K562 (cell line): Measurements from ENCODE around the gene PDE8A. TPM values are rescaled to one million over a fixed set of nuclear protein-coding genes. Genes with fewer than 3 reads are reported as not detected.
A peak's percentile ranks its signal among the peaks of the same experiment; 100 is the strongest.

Experiments used
- ETV1 ChIP-seq: fragments of 450-650 bp; conservative IDR thresholded peaks from 2 replicates; pipeline ENCODE4 v1.6.1; 2016; ENCODE audit warnings: missing genetic modification characterization, control low read depth, low read depth, missing compliant biosample characterization
- FIP1L1 ChIP-seq: fragments of 200-400 bp; formaldehyde crosslinking; IDR thresholded peaks from 2 replicates; pipeline ENCODE4 v1.6.1; 2018; ENCODE audit warnings: mild to moderate bottlenecking, low read depth, low read length; ENCODE audit not compliant: poor library complexity, severe bottlenecking
- TAL1 ChIP-seq: fragments of 450-650 bp; IDR thresholded peaks from 2 replicates; pipeline ENCODE4 v1.6.1; 2016; ENCODE audit warnings: mild to moderate bottlenecking
- ZNF785 ChIP-seq: fragments of 250-450 bp; sonication (Bioruptor Pico); IDR thresholded peaks from 2 replicates; pipeline ENCODE4 v1.4.0; 2020; ENCODE audit warnings: mild to moderate bottlenecking
- polyA plus RNA-seq, 8 experiments: library from polyadenylated mRNA; depleted of rRNA in 4 of 8; stranded (reverse) in 5 of 8; unstranded in 3 of 8; fragments of >200 nt; fragmentation: Nextera tagmentation in 2 of 8; fragmentation: Illumina TruSeq in 1 of 8; extraction: Ambion mirVana in 2 of 8; extraction: Trizol in 1 of 8; gene quantifications; 2 replicates each; pipeline versions ENCODE4 v1.2.1 to v1.2.3, GENCODE V29; 2011 to 2014; ENCODE audit warnings: inconsistent platforms in 1 of 8, missing spikeins in 1 of 8
- total RNA-seq, 7 experiments: library from RNA; depleted of rRNA in 6 of 7; stranded (reverse); fragments of >200 nt in 6 of 7; fragmentation: Illumina TruSeq in 2 of 7; extraction: Trizol in 2 of 7; gene quantifications; 2 replicates each; pipeline versions ENCODE4 v1.2.1 to v1.2.3, GENCODE V29; 2011 to 2021; ENCODE audit warnings: low replicate concordance in 1 of 7
- TF ChIP-seq, protein P1 (sequence below): fragments of 150-350 bp; conservative IDR thresholded peaks from 2 replicates; pipeline ENCODE4 v1.6.1; 2014; ENCODE audit warnings: low read length
- TF ChIP-seq, protein P2 (sequence below), 2 experiments: fragments of 150-350 bp in 1 of 2; IDR thresholded peaks; 2 replicates each; pipeline ENCODE4 v1.6.1; 2012 to 2016; ENCODE audit warnings: low read depth in 2 of 2, low read length in 2 of 2, mild to moderate bottlenecking in 1 of 2, moderate library complexity in 1 of 2
- TF ChIP-seq, protein P3 (sequence below): sonication (generic); formaldehyde crosslinking; IDR thresholded peaks from 2 replicates; pipeline ENCODE4 v1.8.0; 2022; ENCODE audit warnings: missing genetic modification reagents, mild to moderate bottlenecking, moderate library complexity, borderline replicate concordance
- TF ChIP-seq, protein P4 (sequence below): sonication (generic); formaldehyde crosslinking; IDR thresholded peaks from 2 replicates; pipeline ENCODE4 v1.8.1; 2023; ENCODE audit warnings: mild to moderate bottlenecking, missing genetic modification reagents
- TF ChIP-seq, protein P5 (sequence below): fragments of 450-650 bp; IDR thresholded peaks from 2 replicates; pipeline ENCODE4 v1.6.1; 2016; ENCODE audit warnings: antibody characterized with exemption
- TF ChIP-seq, protein P6 (sequence below): fragments of 250-450 bp; sonication (Bioruptor Pico); IDR thresholded peaks from 2 replicates; pipeline ENCODE4 v1.8.0; 2022; ENCODE audit warnings: moderate library complexity, mild to moderate bottlenecking, inconsistent platforms

The PDE8A gene
- total and polyA plus RNA-seq, 9 of the 15 experiments (the other 6 are each of a cell fraction or from before 2014, with no cell fraction given) = 5.9 to 40.3 (median 19.8) TPM

DNA sequence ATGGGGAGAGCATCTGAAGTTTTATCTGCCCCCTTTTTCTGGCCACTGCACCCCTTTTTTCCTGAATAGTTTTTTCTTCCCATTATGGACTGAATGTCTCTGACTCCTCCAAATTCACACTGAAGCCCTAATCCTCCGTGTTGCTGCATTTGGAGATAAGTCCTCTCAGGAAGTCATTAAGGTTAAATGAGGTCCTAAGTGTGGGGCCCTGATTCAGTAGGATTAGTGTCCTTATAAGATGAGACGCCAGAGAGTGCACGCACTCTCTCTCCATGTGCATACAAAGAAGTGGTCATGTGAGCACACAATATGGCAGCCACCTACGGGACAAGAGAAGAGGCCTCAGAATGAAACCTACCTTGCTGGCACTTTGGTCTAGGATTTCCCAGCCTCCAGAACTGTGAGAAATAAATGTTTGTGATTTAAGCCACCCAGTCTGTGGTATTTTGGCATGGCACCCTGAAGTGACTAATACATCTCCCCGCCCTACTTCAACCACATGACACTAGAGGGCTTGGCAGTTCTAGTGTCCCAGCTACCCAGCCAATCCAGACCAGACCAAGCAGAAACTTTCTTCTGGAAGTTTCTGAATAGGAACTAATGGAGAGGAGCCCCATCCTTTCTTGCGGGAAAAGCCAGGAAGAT is 191.3 kb downstream of the PDE8A start (continued):
- no peak for TF ChIP-seq ZNF785 (CRISPR knock-in tag)
- TF ChIP-seq, protein P1, sequence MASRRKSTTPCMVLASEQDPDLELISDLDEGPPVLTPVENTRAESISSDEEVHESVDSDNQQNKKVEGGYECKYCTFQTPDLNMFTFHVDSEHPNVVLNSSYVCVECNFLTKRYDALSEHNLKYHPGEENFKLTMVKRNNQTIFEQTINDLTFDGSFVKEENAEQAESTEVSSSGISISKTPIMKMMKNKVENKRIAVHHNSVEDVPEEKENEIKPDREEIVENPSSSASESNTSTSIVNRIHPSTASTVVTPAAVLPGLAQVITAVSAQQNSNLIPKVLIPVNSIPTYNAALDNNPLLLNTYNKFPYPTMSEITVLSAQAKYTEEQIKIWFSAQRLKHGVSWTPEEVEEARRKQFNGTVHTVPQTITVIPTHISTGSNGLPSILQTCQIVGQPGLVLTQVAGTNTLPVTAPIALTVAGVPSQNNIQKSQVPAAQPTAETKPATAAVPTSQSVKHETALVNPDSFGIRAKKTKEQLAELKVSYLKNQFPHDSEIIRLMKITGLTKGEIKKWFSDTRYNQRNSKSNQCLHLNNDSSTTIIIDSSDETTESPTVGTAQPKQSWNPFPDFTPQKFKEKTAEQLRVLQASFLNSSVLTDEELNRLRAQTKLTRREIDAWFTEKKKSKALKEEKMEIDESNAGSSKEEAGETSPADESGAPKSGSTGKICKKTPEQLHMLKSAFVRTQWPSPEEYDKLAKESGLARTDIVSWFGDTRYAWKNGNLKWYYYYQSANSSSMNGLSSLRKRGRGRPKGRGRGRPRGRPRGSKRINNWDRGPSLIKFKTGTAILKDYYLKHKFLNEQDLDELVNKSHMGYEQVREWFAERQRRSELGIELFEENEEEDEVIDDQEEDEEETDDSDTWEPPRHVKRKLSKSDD = no peak
- TF ChIP-seq, protein P2, sequence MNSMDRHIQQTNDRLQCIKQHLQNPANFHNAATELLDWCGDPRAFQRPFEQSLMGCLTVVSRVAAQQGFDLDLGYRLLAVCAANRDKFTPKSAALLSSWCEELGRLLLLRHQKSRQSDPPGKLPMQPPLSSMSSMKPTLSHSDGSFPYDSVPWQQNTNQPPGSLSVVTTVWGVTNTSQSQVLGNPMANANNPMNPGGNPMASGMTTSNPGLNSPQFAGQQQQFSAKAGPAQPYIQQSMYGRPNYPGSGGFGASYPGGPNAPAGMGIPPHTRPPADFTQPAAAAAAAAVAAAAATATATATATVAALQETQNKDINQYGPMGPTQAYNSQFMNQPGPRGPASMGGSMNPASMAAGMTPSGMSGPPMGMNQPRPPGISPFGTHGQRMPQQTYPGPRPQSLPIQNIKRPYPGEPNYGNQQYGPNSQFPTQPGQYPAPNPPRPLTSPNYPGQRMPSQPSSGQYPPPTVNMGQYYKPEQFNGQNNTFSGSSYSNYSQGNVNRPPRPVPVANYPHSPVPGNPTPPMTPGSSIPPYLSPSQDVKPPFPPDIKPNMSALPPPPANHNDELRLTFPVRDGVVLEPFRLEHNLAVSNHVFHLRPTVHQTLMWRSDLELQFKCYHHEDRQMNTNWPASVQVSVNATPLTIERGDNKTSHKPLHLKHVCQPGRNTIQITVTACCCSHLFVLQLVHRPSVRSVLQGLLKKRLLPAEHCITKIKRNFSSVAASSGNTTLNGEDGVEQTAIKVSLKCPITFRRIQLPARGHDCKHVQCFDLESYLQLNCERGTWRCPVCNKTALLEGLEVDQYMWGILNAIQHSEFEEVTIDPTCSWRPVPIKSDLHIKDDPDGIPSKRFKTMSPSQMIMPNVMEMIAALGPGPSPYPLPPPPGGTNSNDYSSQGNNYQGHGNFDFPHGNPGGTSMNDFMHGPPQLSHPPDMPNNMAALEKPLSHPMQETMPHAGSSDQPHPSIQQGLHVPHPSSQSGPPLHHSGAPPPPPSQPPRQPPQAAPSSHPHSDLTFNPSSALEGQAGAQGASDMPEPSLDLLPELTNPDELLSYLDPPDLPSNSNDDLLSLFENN (IDR thresholded peaks at IDR 0.05; ENCODE audit: low read depth in 2 of 2, low read length in 2 of 2) = no peak
- TF ChIP-seq, protein P3, sequence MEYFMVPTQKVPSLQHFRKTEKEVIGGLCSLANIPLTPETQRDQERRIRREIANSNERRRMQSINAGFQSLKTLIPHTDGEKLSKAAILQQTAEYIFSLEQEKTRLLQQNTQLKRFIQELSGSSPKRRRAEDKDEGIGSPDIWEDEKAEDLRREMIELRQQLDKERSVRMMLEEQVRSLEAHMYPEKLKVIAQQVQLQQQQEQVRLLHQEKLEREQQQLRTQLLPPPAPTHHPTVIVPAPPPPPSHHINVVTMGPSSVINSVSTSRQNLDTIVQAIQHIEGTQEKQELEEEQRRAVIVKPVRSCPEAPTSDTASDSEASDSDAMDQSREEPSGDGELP (CRISPR knock-in tag) = no peak
- TF ChIP-seq, protein P4, sequence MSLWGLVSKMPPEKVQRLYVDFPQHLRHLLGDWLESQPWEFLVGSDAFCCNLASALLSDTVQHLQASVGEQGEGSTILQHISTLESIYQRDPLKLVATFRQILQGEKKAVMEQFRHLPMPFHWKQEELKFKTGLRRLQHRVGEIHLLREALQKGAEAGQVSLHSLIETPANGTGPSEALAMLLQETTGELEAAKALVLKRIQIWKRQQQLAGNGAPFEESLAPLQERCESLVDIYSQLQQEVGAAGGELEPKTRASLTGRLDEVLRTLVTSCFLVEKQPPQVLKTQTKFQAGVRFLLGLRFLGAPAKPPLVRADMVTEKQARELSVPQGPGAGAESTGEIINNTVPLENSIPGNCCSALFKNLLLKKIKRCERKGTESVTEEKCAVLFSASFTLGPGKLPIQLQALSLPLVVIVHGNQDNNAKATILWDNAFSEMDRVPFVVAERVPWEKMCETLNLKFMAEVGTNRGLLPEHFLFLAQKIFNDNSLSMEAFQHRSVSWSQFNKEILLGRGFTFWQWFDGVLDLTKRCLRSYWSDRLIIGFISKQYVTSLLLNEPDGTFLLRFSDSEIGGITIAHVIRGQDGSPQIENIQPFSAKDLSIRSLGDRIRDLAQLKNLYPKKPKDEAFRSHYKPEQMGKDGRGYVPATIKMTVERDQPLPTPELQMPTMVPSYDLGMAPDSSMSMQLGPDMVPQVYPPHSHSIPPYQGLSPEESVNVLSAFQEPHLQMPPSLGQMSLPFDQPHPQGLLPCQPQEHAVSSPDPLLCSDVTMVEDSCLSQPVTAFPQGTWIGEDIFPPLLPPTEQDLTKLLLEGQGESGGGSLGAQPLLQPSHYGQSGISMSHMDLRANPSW = no peak
- 0 out of 2 replicates have a peak, but pooled peaks have one; percentile 22 for TF ChIP-seq ETV1 (tag)
- TF ChIP-seq, protein P5, sequence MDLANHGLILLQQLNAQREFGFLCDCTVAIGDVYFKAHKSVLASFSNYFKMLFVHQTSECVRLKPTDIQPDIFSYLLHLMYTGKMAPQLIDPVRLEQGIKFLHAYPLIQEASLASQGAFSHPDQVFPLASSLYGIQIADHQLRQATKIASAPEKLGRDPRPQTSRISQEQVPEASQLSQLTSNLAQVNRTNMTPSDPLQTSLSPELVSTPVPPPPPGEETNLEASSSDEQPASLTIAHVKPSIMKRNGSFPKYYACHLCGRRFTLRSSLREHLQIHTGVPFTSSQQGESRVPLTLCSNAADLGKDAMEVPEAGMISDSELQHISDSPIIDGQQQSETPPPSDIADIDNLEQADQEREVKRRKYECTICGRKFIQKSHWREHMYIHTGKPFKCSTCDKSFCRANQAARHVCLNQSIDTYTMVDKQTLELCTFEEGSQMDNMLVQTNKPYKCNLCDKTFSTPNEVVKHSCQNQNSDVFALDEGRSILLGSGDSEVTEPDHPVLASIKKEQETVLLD = no peak
- TF ChIP-seq TAL1 = peak; percentile 62; the same call in 1 of the 2 replicates
- no peak for TF ChIP-seq FIP1L1
- TF ChIP-seq, protein P6, sequence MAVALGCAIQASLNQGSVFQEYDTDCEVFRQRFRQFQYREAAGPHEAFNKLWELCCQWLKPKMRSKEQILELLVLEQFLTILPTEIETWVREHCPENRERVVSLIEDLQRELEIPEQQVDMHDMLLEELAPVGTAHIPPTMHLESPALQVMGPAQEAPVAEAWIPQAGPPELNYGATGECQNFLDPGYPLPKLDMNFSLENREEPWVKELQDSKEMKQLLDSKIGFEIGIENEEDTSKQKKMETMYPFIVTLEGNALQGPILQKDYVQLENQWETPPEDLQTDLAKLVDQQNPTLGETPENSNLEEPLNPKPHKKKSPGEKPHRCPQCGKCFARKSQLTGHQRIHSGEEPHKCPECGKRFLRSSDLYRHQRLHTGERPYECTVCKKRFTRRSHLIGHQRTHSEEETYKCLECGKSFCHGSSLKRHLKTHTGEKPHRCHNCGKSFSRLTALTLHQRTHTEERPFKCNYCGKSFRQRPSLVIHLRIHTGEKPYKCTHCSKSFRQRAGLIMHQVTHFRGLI (CRISPR knock-in tag) = no peak
